ENCODE data around the gene UCN2. TPM values are rescaled to one million over a fixed set of nuclear protein-coding genes. Genes with fewer than 3 reads are reported as not detected.

The UCN2 gene
- total and polyA plus RNA-seq, 2 of the 8 experiments (the other 6 are each of a cell fraction or from before 2014, with no cell fraction given) = 0.14 TPM; not detected in 1

DNA sequence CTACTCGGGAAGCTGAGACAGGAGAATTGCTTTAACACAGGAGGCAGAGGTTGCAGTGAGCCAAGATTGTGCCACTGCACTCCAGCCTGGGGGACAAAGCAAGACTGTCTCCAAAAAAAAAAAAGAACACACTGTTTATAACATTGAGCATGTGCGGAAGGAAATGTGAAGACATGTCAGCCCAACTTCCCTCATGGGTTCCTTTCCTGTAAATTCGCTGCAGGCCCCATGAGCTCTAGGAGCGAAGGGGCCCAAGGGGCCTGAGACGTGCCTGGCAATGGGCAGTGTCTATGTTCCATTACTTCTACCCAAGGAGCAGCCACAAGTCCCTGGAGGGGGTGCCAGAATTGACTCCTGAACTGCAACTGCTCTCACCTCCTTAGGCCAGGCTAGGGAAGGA, 10.2 kb downstream of the UCN2 start:
- Histone ChIP-seq H3K23me2 (ENCODE audit: low read depth, low read length) (peaks cover 2% of the 10 kb centered on the region; the same call in 1 of the 2 replicates), H3K56ac (replicated peaks; ENCODE audit: insufficient read length, low read depth, low read length) (no peak overlapping the region), H2BK15ac (ENCODE audit: low read length) (no peak overlapping the region), H3K36me3 (ENCODE audit: control insufficient read depth in 2 of 4, insufficient read depth in 4 of 4, low read length in 3 of 4) (no peaks in the 10 kb centered on the region; a peak in 1 of 8 replicates), H3K4me3 (ENCODE audit: extremely low read depth in 1 of 4, insufficient read depth in 2 of 4, low read depth in 3 of 4, low read length in 4 of 4) (no peak overlapping the region), H2AK5ac (ENCODE audit: low read depth, low read length) (no peak overlapping the region), H3K79me1 (ENCODE audit: low read depth, low read length) (peaks cover 11% of the 10 kb centered on the region), H3K4ac (replicated peaks; ENCODE audit: insufficient read length, low read depth, low read length) (no peak overlapping the region), H3K79me2 (ENCODE audit: control insufficient read depth in 1 of 2, insufficient read depth in 2 of 2, low read length in 2 of 2) (peaks cover 0 to 27% of the 10 kb centered on the region in 2 experiments; a peak in 1 of 4 replicates), H3K27ac (ENCODE audit: low read depth, low read length) (no peak overlapping the region), H3K23ac (ENCODE audit: insufficient read length) (no peak overlapping the region), H3K18ac (ENCODE audit: extremely low read depth, low read length) (no peak overlapping the region), H2BK12ac (ENCODE audit: low read depth, low read length) (no peak overlapping the region), H2BK5ac (ENCODE audit: low read depth, low read length) (no peak overlapping the region; the same call in 1 of the 2 replicates), H2AFZ (ENCODE audit: low read length) (no peak overlapping the region), H3K9ac (replicated peaks in 1 of 4; ENCODE audit: extremely low read depth in 1 of 4, low read depth in 3 of 4, low read length in 3 of 4) (no peak overlapping the region), H4K8ac (ENCODE audit: extremely low read depth, insufficient read depth, low read length) (no peak overlapping the region), H3K4me2 (ENCODE audit: insufficient read depth in 1 of 2, low read depth in 2 of 2, low read length in 2 of 2) (no peak overlapping the region), H4K5ac (ENCODE audit: insufficient read length, low read depth, low read length) (no peak overlapping the region), H3K9me3 (ENCODE audit: insufficient read depth in 2 of 2, low read depth in 1 of 2, low read length in 1 of 2) (no peaks in the 10 kb centered on the region), H4K91ac (replicated peaks; ENCODE audit: insufficient read length, low read length) (no peak overlapping the region), H2BK120ac (replicated peaks; ENCODE audit: low read depth, low read length) (no peak overlapping the region), H3K14ac (ENCODE audit: insufficient read length) (no peak overlapping the region), H2BK20ac (ENCODE audit: low read length) (no peak overlapping the region), H3K27me3 (replicated peaks in 1 of 4; ENCODE audit: control insufficient read depth in 3 of 4, extremely low read depth in 1 of 4, insufficient read depth in 3 of 4, low read length in 3 of 4) (no peaks in the 10 kb centered on the region), H4K20me1 (replicated peaks in 1 of 2; ENCODE audit: control insufficient read depth in 1 of 2, insufficient read depth in 2 of 2, low read length in 2 of 2) (peaks cover 0 to 8% of the 10 kb centered on the region in 2 experiments), H3K4me1 (replicated peaks in 1 of 4; ENCODE audit: control insufficient read depth in 3 of 4, insufficient read depth in 4 of 4, low read length in 3 of 4) (peaks cover 0 to 12% (median 7%) of the 10 kb centered on the region in 4 experiments; a peak in 6 of 7 replicates)
- FAIRE-seq = no peak
- 94% methylated on average over 5 of the region's 5 CpGs; no CpG with 5 or more reads in 1 of the 2 experiments for WGBS, 2 experiments (ENCODE audit: extremely low coverage in 1 of 2, insufficient coverage in 1 of 2, insufficient read length in 1 of 2, insufficient replicate concordance in 2 of 2, low coverage in 1 of 2, low lambda C conversion rate in 2 of 2, missing lambda C conversion rate in 1 of 2)
- ChIA-PET CTCF (ENCODE audit: partially characterized antibody) (interaction anchor here (0.8 to 3.6 kb wide), 15 partner anchors 8 to 145 kb away, joined by 3 to 15 read pairs (median 4); partner anchors contain the start of gene SLC26A6), POLR2A (ENCODE audit: partially characterized antibody) (interaction anchor here (1.1 to 6.0 kb wide), 8 partner anchors 8 to 113 kb away, joined by 3 to 34 read pairs (median 4); partner anchors contain the start of genes ATRIP, CCDC51 and TMA7)
- DNase-seq (ENCODE audit: low read depth in 1 of 2, low spot score in 2 of 2) = no peak
- TF ChIP-seq FOSL1 (IDR thresholded peaks at IDR 0.05; ENCODE audit: insufficient read depth, low read depth, low read length) (no peak), POLR2A (IDR thresholded peaks at IDR 0.05; ENCODE audit: control extremely low read depth in 1 of 2, low read depth in 2 of 2, low read length in 2 of 2) (no peak)

All from H1 (cell line).